Jurkat, Clone E6-1 (cell line): ENCODE results near the gene GAL.

Experiments used
- DNase-seq: peaks from one replicate; pipeline ENCODE4 v3.0.0-alpha.2; 2011; ENCODE audit warnings: low read depth, low spot score
- H3K4me3 ChIP-seq: 2 replicates; pipeline ENCODE4 v1.5.1; 2011; ENCODE audit warnings: mild to moderate bottlenecking, low read length, control low read depth, moderate library complexity

GAL gene

DNA sequence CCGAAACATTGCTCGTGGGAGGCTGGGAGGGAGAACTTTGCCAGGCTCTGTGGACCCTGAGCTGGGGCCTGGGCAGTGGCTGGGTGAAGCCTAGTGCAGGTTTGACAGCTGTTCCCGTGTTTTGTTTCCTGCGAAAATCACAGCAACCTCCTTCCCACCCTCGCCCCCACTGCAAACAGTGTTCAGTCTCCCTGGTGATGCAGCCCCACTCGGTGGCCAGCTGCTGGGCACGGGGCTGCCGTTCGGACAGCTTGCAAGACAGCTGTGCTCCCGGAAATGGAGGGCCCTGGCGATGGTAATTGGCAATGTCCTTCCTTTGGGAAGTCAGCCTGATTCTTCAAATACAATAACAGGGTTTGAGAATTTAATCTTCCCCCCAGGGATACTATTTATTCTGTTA is 10.4 kb upstream of the GAL start:
- H3K4me3 ChIP-seq, result no peak overlapping the region
- no peak for DNase-seq

DNA sequence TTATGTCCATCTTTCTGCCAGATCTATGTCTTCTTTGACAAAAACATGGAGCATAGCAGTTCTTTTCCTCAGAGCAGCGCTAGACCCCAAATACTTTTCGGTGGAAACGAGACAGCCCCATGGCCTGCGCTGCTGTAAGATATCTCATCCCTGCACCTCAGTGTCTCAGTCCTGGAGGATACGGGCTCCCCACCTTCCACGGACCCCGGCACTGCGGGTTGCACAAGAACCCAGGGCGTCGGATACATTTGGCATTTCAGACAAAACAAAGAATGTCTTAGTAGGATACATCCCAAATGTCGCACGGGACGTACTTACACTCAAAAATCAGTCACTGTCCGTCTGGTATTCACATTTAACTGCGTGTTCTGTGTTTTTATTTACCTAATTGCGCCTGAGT is 9.9 kb upstream of the GAL start:
- no peak overlapping the region for H3K4me3 ChIP-seq
- no peak for DNase-seq

GRCh38 chr11:68677432-68677831 is 6.9 kb upstream of the GAL start:
- no peak for DNase-seq
- no peak overlapping the region for H3K4me3 ChIP-seq

DNA sequence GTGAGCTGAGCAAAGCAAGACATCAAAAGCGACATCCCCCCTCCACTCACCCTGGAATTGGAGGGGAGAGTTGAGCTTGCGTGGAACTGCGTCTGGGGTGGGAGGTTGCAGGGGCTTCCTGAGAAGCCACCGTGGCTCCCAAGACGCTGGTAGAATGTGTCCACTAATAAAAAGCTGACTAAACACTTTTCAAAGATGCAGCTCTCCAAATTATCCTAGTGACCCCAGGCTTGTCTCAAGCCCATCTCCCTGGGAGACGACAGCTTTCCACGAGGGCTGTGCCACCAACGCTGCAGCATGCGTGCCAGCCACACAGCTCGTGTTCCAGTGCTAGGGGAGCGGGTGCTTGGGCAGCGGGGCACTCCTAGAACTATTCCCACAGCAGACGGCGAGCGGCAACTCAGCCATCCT is 6.3 kb upstream of the GAL start:
- no peak overlapping the region for H3K4me3 ChIP-seq
- no peak for DNase-seq

- no peak for DNase-seq
- no peak overlapping the region for H3K4me3 ChIP-seq
These were observed 3.7 kb upstream of the GAL start for GRCh38 chr11:68680541-68681231.

- H3K4me3 ChIP-seq, result no peak overlapping the region
- no peak for DNase-seq
These were observed 1.8 kb upstream of the GAL start for GRCh38 chr11:68682531-68682961.

GRCh38 chr11:68683121-68683520 is 1.2 kb upstream of the GAL start:
- no peak for DNase-seq
- H3K4me3 ChIP-seq, result no peak overlapping the region

DNA sequence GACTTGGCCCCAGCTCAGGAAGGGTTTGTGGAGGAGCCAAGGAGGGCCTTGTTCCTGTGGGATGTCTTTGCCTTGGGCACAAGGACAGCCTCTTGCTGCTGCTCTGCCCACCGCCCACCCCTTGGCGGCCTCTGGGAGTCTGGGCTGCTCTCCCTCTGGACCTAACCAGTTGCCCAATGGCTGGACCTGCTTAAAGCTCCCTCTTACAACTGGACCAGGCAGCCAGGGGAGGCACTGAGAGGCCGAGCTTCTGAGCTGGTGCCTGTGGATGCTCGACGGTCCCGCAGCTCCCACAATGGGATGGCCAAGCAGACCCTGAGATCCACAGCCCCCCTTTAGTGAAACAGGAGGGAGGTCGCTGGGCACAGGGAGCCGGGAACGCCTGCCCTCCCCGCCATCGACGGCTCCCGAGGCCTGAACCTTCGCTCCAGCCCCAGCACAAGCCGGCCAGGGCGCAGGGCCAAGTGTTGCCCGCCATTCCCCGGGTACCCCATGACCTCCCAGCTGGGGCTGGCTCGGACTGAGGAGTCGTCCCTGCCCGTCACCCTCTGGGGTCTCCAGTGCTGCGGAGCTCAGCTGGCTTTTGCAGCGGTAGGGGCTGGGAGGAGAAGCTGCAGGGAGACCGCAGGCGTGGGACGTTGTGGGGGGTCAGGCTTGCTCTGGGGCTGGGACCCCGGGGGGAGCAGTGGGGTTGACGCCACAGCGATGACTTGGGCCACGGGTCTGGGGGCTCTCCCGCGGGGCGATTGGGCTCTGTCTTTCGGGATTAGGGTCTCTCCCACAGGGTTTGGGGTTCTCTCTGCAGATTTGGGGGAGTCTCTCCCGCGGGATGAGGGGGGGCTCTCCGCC is 584 bp upstream of the GAL start:
- DNase-seq, result no peak
- H3K4me3 ChIP-seq, result no peak overlapping the region

DNA sequence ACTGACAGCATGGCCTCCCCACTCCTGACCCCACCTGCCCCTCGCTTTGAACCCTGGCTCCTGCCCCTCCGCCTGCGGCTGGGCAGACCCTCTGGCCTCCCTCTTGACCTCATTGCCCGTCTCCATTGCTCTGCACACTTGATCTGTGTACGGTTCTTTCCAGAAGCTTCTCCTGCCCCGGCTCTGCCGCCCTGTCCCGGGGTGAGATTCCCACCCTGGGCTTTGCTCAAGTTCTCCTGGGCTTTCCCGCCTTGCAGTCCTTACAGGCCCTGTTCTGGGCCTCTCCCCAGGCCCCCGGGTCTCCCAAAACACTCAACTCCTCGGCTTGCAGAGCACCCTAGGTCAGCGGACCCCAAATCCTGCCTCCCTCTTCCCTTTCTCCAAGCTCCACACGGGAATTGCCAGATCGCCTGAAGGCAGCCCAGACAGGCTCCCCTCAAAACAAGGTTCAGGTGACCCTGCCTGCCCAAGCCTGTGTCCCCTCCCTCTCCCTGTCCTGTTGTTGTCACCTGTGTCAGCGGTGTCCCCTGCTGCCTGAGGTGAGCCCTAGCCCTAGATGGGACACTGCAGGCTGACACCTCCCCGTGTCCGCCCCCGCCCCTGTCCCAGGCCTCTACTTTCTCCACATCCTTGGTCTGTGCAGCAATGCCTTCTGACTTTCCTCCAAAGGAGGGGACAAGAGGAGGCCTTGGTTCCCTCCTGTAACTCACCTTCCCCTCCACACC is 1.5 kb downstream of the GAL start:
- no peak overlapping the region for H3K4me3 ChIP-seq
- no peak for DNase-seq

DNA sequence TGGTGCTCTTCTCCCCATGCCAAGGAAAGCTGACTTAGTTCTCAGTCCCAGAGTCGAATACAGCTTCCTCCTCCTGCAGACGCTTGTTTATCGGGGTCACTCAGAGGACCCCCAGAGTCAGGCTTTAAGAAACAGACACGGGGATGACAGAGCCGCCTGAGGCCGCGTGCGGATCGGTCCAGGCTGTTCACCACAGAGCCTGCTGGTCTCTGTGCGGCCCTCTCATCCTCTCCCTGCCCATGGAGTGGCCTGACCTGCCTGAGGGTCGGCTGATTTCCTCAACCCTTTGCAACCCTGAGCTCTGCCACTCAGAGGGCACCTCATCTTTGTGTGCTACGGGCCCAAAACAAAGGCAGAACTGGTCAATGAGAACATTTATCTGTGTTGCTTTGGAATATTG is 2.1 kb downstream of the GAL start:
- DNase-seq, result no peak
- H3K4me3 ChIP-seq, result no peak overlapping the region

- H3K4me3 ChIP-seq, result no peak overlapping the region
- DNase-seq, result no peak
These were observed 3.0 kb downstream of the GAL start for GRCh38 chr11:68687311-68687710.

- no peak for DNase-seq
- H3K4me3 ChIP-seq, result no peak overlapping the region
These were observed 3.6 kb downstream of the GAL start for GRCh38 chr11:68687986-68688385.

GRCh38 chr11:68688881-68689280 is 4.5 kb downstream of the GAL start:
- H3K4me3 ChIP-seq, result no peak overlapping the region
- DNase-seq, result no peak

GRCh38 chr11:68689737-68690625 is 5.6 kb downstream of the GAL start:
- H3K4me3 ChIP-seq, result no peak overlapping the region
- no peak for DNase-seq

GRCh38 chr11:68690671-68691401 is 6.5 kb downstream of the GAL start:
- H3K4me3 ChIP-seq, result no peak overlapping the region
- peak; percentile 84 for DNase-seq

DNA sequence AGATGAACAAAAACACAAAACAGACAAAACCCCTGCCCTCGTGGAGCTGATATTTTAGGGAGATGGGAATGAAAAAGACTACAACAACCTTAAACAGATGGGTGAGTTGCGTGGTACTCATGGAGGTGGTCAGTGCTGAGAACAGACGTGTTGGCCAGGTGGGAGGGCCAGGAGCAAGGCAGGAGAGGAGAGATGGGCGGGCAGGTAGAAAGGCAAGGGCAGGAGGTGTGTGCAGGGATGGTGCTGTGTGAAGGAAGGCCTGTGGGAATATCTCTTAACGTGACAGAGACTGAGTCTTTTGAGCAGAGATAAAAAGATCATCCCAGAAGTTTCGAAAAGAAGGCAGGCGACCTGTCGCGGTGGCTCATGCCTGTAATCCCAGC is 7.0 kb downstream of the GAL start:
- no peak overlapping the region for H3K4me3 ChIP-seq
- no peak for DNase-seq

GRCh38 chr11:68692115-68692514 is 7.8 kb downstream of the GAL start:
- no peak for DNase-seq
- H3K4me3 ChIP-seq, result no peak overlapping the region

GRCh38 chr11:68692871-68693483 is 8.6 kb downstream of the GAL start:
- DNase-seq, result no peak
- no peak overlapping the region for H3K4me3 ChIP-seq
